ENCODE results near the gene TMEM243. TPM values are rescaled to one million over a fixed set of nuclear protein-coding genes. Genes with fewer than 3 reads are reported as not detected.

Gene TMEM243
- total and polyA plus RNA-seq, 2 experiments from 2014 or later = 44.5 to 82.5 TPM

GRCh38 chr7:87188930-87189329 is 30.6 kb downstream of the TMEM243 start (continued):
- TF ChIP-seq ZNF462 (CRISPR knock-in tag; IDR thresholded peaks at IDR 0.05) = no peak
- TF ChIP-seq EZH2 (IDR thresholded peaks at IDR 0.05; ENCODE audit: low read depth, unreplicated experiment) = no peak
- no peak for TF ChIP-seq ZNF114 (CRISPR knock-in tag; IDR thresholded peaks at IDR 0.05)

GRCh38 chr7:87187120-87187519 is 32.4 kb downstream of the TMEM243 start:
- H2AFZ ChIP-seq = no peak overlapping the region
- no peaks in the 10 kb centered on the region for H3K27me3 ChIP-seq (ENCODE audit: insufficient read depth)
- H3K27ac ChIP-seq (ENCODE audit: low read depth) = no peak overlapping the region
- Mint-ChIP-seq H3K27ac (no peak overlapping the region), H3K4me1 (no peaks in the 10 kb centered on the region), H3K9me3 (no peaks in the 10 kb centered on the region), H3K4me3 (no peak overlapping the region), H3K36me3 (ENCODE audit: low read depth) (peaks cover 82% of the 10 kb centered on the region), H3K27me3 (ENCODE audit: insufficient read depth, low read depth, poor library complexity) (no peaks in the 10 kb centered on the region)
- peaks cover 14% of the 10 kb centered on the region for H4K20me1 ChIP-seq (replicated peaks; ENCODE audit: insufficient read depth)
- H3K4me3 ChIP-seq = no peak overlapping the region
- no peaks in the 10 kb centered on the region for H3K4me1 ChIP-seq (ENCODE audit: insufficient read depth)
- H3K36me3 ChIP-seq (ENCODE audit: insufficient read depth) = peaks cover 95% of the 10 kb centered on the region
- DNase-seq (ENCODE audit: low spot score) (no peak), ATAC-seq (no peak)
- no peaks in the 10 kb centered on the region; the same call in 1 of the 2 replicates for H3K79me2 ChIP-seq (replicated peaks; ENCODE audit: insufficient read depth)
- no peaks in the 10 kb centered on the region for H3K9me2 ChIP-seq (ENCODE audit: insufficient read depth)
- no peaks in the 10 kb centered on the region; the same call in 1 of the 2 replicates for H3F3A ChIP-seq (replicated peaks; ENCODE audit: low read depth)
- H3K4me2 ChIP-seq = no peak overlapping the region
- TF ChIP-seq CTCF (conservative IDR thresholded peaks at IDR 0.05; ENCODE audit: low read depth in 2 of 2) (no peak), EZH2 (IDR thresholded peaks at IDR 0.05; ENCODE audit: low read depth, unreplicated experiment) (no peak), ETS1 (IDR thresholded peaks at IDR 0.05) (no peak), REST (IDR thresholded peaks at IDR 0.05; ENCODE audit: unreplicated experiment) (no peak), ZNF114 (CRISPR knock-in tag; IDR thresholded peaks at IDR 0.05) (no peak), NANOG (IDR thresholded peaks at IDR 0.05; ENCODE audit: borderline replicate concordance) (no peak), ZNF331 (CRISPR knock-in tag; IDR thresholded peaks at IDR 0.05; ENCODE audit: low read depth) (no peak), JUNB (IDR thresholded peaks at IDR 0.05; ENCODE audit: unreplicated experiment) (no peak), EZH2phosphoT487 (IDR thresholded peaks at IDR 0.05; ENCODE audit: unreplicated experiment) (no peak)

Data from GM23338 (cell line).